A673 (cell line): ENCODE measurements around the gene RNF40. TPM values are rescaled to one million over a fixed set of nuclear protein-coding genes. Genes with fewer than 3 reads are reported as not detected.

ENCODE experiments used
- BruUV-seq: library from RNA; stranded (reverse); fragments of 400-500 nt; replicated peaks from 2 replicates; lab custom pipeline; 2021; lab: Mats Ljungman, UMichigan
- CTCF ChIA-PET: fragments of 300-600 bp; sonication (Branson Sonifier 250); formaldehyde crosslinking; loops from one replicate; lab custom pipeline; 2022; ENCODE audit warnings: antibody characterized with exemption; lab: Charles Lee
- POLR2A ChIA-PET: fragments of 300-600 bp; sonication (Branson Sonifier 250); formaldehyde crosslinking; loops from one replicate; lab custom pipeline; 2022; ENCODE audit warnings: antibody characterized with exemption; ENCODE audit not compliant: low non-redundant PET; lab: Charles Lee
- DNase-seq: peaks from one replicate; pipeline ENCODE4 v3.0.0-alpha.2; 2015; ENCODE audit warnings: low spot score
- H3K27ac ChIP-seq: fragments of 200-600 bp; sonication (generic); 2 replicates; pipeline ENCODE4 v1.5.1; 2016; ENCODE audit warnings: mixed run types, low read depth, mild to moderate bottlenecking, mixed read lengths, antibody characterized with exemption, low read length; ENCODE audit not compliant: poor library complexity, severe bottlenecking
- H3K27me3 ChIP-seq: fragments of 200-600 bp; sonication (generic); replicated peaks from 2 replicates; pipeline ENCODE4 v1.6.1; 2017; ENCODE audit warnings: mixed run types, low read depth, mild to moderate bottlenecking, mixed read lengths, antibody characterized with exemption, low read length; ENCODE audit not compliant: insufficient read depth, poor library complexity
- H3K36me3 ChIP-seq: fragments of 200-600 bp; sonication (generic); 2 replicates; pipeline ENCODE4 v1.6.1; 2016; ENCODE audit warnings: mixed run types, mild to moderate bottlenecking, mixed read lengths, antibody characterized with exemption, low read length; ENCODE audit not compliant: insufficient read depth, poor library complexity, severe bottlenecking
- H3K4me1 ChIP-seq: fragments of 200-600 bp; sonication (generic); 2 replicates; pipeline ENCODE4 v1.6.1; 2017; ENCODE audit warnings: mixed run types, mild to moderate bottlenecking, mixed read lengths, antibody characterized with exemption, low read length; ENCODE audit not compliant: insufficient read depth, poor library complexity, severe bottlenecking
- H3K4me3 ChIP-seq: fragments of 200-600 bp; sonication (generic); 2 replicates; pipeline ENCODE4 v1.5.1; 2016; ENCODE audit warnings: low read depth, mixed run types, mild to moderate bottlenecking, mixed read lengths, low read length; ENCODE audit not compliant: poor library complexity, severe bottlenecking
- H3K9me3 ChIP-seq: fragments of 200-600 bp; sonication (generic); 2 replicates; pipeline ENCODE4 v1.6.1; 2016; ENCODE audit warnings: mixed run types, low read depth, mild to moderate bottlenecking, mixed read lengths, antibody characterized with exemption, low read length; ENCODE audit not compliant: poor library complexity, severe bottlenecking
- CTCF ChIP-seq: fragments of 300-800, 200-600 bp; sonication (generic); conservative IDR thresholded peaks from 2 replicates; pipeline ENCODE4 v1.5.1; 2017; ENCODE audit warnings: low read depth, mild to moderate bottlenecking, antibody characterized with exemption, low read length, moderate library complexity, mixed read lengths
- EZH2 ChIP-seq: fragments of 200-600 bp; sonication (generic); IDR thresholded peaks from 2 replicates; pipeline ENCODE4 v1.6.1; 2017; ENCODE audit warnings: borderline replicate concordance, low read depth, mild to moderate bottlenecking, mixed read lengths, antibody characterized with exemption, low read length; ENCODE audit not compliant: poor library complexity, severe bottlenecking
- intact Hi-C: fragments of 100-400 bp; cut with micrococcal nuclease; formaldehyde crosslinking; loops from one replicate; pipeline ENCODE4 v1.10.0; 2022; ENCODE audit not compliant: unreplicated experiment
- total RNA-seq: library from RNA; stranded (reverse); gene quantifications from 2 replicates; pipeline ENCODE4 v1.2.3, GENCODE V29; 2021

The RNF40 gene
- total RNA-seq, 1 experiment from 2014 or later = 132 TPM

- no peak for TF ChIP-seq EZH2
- no peak for TF ChIP-seq CTCF
- Histone ChIP-seq H3K36me3 (peaks cover 54% of the 10 kb centered on the region), H3K9me3 (no peaks in the 10 kb centered on the region), H3K27me3 (no peaks in the 10 kb centered on the region), H3K27ac (no peak overlapping the region), H3K4me3 (no peak overlapping the region), H3K4me1 (no peaks in the 10 kb centered on the region)
- BruUV-seq = no TSS peak
- DNase-seq = peak; percentile 25
- intact Hi-C loops = no loop called here
- ChIA-PET POLR2A (no interaction called here), CTCF (no interaction called here)
Measured at GRCh38 chr16:30741461-30741914, 20.6 kb upstream of the RNF40 start.

DNA sequence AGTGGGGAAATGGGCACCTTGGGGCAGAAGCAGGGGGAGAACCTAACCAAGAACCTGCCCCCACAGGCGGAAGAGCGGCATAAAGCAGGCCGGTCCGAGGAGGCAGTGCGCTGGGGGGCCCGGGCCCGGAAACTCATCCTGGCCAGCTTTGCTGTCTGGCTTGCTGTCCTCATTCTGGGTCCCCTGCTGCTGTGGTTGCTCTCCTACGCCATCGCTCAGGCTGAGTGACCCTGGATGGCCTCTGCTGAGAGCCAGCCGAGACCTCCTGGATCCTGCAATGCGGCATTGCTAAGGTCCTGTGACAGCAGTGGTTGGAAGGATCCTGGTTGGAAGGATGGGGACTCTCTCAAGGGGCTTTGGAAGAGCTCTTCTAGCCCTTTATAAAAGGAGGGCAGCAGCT is 18.4 kb upstream of the RNF40 start:
- Histone ChIP-seq H3K4me1 (no peaks in the 10 kb centered on the region), H3K27me3 (no peaks in the 10 kb centered on the region), H3K9me3 (no peaks in the 10 kb centered on the region), H3K27ac (no peak overlapping the region), H3K4me3 (no peak overlapping the region), H3K36me3 (peaks cover 31% of the 10 kb centered on the region)
- CTCF ChIA-PET = no interaction called here
- BruUV-seq = no TSS peak
- TF ChIP-seq CTCF (no peak), EZH2 (no peak)
- intact Hi-C loops = no loop called here
- no peak for DNase-seq
- POLR2A ChIA-PET = interaction anchor here (0.7 kb wide), 1 partner anchor 195 kb away, joined by 4 read pairs; no protein-coding TSS in a partner anchor

DNA sequence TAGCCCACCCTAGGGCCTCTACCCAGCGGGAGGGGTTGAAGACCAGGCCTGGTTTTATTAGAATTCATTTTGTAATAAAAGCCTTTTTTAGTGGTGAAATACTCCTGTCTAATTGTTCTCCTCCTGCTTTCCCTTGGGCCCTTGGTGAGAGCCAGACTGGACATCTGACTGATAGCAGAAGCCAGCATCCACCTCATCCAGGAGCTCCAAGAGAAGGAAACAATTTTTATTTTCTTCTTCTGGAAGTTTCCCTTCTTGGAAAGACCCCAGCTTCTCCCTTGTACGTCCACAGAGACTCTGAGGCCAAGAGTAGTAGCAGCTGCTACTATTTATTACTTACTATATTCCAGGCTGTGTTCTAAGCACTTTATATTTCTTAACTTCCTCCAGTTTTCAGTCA is 17.9 kb upstream of the RNF40 start:
- H3K27me3 ChIP-seq = no peaks in the 10 kb centered on the region
- no peak overlapping the region for H3K27ac ChIP-seq
- ChIA-PET POLR2A (interaction anchor here (0.7 kb wide), 1 partner anchor 195 kb away, joined by 4 read pairs; no protein-coding TSS in a partner anchor), CTCF (no interaction called here)
- H3K9me3 ChIP-seq = no peaks in the 10 kb centered on the region
- DNase-seq = no peak
- intact Hi-C loops = no loop called here
- no peaks in the 10 kb centered on the region for H3K4me1 ChIP-seq
- H3K4me3 ChIP-seq = no peak overlapping the region
- H3K36me3 ChIP-seq = peaks cover 27% of the 10 kb centered on the region
- no TSS peak for BruUV-seq
- TF ChIP-seq CTCF (no peak), EZH2 (no peak)
